Measurements from ENCODE around the gene ANO6.

GRCh38 chr12:45254254-45254653 is 38.4 kb downstream of the ANO6 start:
- TF ChIP-seq CTCF (conservative IDR thresholded peaks at IDR 0.05) = no peak
- TF ChIP-seq ZFX (IDR thresholded peaks at IDR 0.05) = no peak
